ENCODE data around the gene ERGIC1.

The ERGIC1 gene

DNA sequence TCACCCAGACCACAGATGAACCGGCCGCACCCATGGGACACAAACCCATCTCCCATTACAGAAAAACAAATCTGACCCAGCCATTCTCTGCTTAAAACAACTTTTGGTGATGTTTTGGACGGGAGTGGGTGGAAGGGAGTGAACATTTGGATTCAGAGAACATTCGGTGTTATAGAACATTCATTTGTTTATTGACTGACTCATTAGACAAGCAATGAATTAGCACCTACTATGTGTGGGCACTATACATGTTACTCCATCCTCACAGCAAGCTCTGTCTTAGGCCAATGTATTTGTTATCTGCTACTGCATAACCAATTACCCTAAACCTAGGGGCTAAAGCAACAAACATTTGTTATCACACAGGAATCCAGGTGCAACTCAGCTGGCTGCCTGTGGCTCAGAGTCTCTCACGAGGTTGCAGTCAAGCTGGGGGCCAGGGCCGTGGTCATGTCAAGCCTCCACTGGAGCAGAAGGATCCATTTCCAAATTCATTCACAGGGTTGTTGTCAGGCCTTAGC is 5.1 kb upstream of the ERGIC1 start:
- no peak for DNase-seq (ENCODE audit: low spot score)

DNA sequence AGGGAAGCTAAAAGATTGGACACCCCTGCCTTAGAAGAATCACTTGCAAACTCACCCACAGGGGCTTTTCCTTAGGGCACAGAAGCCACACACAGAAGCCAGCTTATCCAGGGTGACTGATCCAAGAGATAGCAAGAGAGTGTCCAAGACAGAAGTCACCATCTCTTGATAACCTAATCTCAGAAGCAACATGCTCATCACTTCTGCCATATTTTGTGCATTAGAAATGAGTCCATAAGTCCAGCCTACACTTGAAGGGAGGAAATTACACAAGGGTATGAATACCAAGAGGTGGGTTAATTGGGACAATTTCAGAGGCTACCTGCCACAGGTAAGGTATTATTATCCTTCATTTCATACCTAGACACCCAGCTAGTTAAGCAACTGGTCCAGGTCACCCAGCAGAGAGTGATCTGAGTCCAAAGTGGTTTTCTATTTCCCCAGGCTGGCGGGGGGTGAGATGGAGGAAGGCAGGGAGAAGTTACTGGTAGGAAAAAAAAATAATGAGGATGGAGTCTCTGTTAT is 3.7 kb upstream of the ERGIC1 start:
- DNase-seq (ENCODE audit: low spot score) = no peak

DNA sequence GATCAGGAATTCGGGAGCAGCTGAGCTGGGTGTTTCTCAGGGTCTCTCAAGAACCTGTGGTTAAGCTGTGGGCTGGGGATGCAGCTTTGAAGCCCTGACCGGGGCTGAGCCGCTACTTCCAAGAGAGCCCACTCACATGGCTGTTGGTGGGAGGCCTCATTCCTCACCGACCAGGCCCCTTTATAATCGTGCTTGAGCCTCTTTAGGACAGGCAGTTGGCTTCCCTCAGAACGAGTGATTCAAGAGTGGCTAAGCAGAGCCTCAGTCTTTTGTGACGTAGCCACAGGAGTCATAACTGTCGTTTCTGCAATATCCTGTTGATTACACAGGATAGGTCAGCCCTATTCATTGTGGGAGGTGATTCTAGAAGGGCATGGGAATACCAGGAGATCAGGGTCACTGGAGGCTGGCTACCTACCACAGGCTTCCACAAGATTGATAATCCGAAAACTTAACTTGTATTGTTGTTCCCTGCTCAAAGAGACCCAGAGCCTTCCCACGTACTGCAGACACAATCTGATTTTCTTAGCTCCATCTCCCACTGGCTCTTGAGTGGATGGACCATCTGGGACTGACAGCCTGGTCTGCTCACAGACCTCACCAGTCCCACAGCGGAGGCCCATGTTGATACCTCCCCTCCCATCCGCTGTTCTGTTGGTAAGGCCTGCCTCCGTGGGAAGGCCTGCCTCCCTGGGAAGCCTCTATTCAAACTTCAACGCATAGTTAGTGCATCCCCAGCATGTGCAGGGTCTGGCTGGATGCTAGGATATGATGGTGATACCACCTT is 3.0 kb upstream of the ERGIC1 start:
- DNase-seq (ENCODE audit: low spot score) = no peak

DNA sequence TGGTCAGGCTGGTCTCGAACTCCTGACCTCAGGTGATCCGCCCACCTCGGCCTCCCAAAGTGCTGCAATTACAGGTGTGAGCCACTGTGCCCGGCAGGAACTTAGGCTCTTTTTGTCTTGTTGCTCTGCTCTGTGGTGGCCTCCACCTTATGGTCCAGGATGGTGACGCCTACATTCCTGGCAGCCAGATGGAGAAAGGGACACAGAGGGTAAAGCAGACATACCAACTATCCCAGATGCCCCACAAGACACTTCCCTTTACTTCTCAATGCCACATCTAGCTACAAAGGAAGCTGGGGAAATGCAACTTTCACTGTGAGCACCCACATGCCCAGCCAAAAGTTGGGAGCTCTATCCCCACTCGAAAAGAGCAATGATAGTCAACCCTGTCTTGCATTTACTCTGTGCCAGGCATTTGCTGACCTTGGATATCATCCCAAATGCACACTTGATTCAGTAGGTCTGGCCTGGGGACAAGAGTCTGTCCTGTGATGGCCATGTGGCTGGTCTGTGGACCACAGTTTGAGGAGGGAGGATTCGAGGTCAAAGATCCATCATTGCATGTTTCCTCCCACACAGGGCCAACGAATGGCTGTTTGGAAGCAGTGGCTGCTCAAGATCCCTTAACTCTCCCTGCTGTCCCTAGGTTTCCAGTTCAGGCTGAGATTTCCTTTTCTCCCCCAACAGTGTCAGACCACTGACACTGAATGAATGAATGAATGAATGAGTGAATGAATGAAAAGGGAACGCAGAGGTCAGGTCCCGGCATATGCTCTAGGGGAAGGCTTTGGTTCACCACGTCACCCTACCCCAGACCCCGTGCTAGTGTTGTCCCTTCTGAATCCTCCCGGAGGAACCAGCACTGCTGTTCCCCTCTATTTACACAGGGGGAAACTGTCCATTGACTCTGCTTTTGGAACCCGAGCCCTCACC is 1.4 kb upstream of the ERGIC1 start:
- DNase-seq (ENCODE audit: low spot score) = no peak

DNA sequence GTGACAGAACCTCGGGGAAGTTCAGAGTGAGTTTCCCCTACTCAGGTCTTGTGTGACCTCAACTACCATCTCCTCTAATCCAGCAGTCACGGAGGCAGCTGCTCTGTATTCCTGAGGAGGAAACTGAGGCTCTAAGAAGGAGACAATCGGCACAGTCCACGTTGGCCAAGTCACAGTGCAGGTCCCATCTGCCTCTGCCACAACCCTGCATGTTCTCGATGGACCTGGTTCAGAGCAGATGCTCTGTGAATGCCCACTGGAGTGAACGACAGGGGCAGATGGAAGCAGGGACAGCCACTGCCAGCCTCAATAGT is 722 bp upstream of the ERGIC1 start:
- DNase-seq (ENCODE audit: low spot score) = no peak

DNA sequence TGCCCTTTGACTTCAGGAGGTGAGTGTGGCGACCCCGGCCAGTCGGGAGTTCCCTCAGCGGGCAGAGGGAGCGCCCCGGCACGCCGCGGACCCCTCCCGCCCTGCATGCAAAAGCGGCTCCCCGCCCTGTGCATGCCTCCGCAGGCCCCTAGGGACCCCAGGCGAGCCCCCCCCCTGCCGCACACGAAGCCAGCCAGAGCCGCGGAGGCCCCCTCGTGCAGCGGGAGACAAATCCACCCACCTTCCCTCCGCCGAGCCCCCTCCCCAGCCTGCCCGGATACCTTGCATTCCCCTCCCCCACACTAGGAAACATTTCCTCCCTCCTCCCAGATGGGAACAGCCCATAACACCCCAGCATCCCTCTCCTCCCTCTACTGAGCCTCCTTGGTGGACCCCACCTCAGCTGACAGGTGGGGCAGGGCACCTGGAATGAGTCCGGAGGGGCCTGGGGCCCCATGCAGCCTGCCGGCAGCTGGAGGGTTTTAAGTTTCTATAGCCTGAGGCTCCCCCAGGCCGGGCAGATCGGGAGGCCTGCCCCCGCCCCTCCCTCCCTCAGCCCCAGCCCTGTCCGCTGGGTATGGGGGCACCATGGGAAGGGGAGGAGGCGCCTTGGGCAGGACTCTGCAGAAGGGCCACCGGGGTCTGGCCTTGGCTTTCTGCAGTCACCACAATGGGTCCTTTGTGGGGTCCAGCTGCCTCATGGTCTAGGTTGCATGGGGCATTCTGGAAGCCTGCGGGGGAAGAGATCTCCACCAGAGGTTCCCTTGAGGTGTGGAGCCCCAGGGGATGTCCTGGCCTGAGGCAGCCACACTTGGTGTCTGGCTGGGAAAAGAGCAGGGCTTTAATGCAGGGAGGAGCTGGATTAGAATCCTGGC is 601 bp downstream of the ERGIC1 start:
- peak; percentile 31 for DNase-seq (ENCODE audit: low spot score)

DNA sequence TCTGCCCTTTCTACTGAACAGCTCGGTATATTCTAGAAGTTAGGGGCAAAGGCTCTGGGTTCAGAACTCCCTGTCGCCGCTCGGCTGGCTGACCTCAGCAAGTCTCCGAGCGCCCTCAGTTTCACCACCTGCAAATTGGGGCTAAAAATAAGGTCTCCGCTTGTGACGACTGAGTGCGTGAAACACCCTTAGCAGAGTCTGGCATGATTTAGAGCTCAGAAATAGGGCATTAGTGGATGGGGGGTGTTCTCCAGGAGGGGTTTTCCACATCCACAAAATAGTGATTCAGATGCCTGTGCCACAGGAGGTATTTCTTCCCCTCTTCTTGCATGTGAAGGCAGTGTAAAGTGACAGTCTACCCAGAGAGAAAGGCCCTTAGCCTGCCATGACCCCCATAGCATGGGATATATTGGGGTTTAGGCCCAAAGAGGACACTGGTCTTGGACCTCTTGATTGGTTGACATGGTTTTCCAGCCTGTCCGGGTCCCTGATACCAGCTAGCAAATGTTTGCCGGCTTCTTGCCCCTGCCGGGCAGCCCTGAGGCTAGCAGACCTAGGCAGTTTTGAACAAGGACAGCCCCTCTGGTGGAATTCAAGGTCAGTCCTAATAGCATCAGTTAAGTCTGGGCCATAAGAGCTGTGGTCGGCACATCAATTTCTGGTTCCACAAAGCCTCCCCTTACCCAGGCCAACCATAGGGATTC is 1.4 kb downstream of the ERGIC1 start:
- DNase-seq (ENCODE audit: low spot score) = no peak

DNA sequence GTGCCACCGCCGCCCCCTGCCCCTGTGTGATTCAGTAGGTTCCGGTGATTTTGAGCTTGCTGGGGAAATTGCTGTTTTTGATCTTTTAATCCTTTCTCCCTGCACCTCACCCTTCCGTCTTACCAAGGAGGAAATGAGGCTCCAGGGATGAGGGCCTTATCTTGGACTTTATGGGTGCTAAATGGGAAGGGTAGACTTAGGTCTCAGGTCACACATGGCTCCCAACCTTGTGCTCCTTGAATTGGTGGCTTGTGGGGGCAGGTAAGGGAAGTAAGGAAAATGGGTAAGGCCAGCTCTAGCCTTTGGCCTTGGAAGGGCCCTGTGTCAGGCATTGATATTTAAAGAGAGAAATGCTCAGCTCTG is 1.9 kb downstream of the ERGIC1 start:
- no peak for DNase-seq (ENCODE audit: low spot score)

DNA sequence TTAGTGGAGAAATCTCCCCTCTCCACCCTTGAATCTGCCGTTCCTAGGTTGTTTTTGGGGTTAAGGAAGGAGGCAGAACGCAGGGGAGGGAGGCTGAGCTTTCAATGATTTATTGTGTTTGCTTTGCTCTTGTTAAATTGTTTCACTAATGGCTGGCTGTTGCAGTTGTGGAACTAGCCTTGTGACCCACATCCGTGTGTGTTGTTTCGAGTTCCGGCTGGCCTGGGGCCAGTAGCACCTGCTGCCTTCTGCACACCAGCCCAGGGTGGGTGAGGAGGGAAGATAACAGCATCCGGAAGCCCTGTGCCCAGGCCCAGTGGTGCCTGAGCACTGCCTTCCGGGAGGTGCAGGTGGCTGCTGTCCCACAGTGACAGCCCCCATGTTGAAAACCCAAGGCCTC is 3.6 kb downstream of the ERGIC1 start:
- no peak for DNase-seq (ENCODE audit: low spot score)

DNA sequence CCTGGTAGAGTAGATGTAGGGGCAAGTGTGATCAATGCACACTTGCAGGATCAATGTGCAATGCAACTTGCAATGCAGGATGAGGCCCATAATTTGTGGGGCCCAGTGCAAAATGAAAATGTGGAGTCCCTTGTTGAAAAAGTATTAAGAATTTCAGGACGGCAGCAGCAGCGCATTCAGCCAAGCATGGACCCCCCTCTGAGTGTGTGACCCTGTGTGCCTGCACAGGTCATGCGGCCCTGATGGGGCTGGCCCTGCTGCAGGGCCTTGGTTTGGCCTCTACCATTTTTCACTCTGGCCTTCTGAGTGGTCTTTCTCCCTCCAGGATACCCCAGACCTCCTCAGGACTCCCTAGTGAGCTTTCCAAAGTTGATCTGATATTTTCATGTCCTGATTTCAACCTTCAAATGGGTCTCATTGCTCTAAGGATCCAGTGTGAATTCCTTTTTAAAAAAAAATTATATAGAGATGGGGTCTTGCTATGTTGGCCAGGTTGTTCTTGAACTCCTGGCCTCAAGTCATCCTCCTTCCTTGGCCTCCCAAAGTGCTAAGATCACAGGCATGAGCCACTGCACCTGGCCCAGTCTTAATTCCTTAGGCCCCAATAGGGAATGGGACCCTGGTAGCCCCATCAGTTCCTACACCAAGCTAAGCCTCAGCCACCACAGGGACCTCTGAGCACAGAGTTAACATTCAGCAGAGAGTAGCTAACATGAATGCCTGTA is 4.3 kb downstream of the ERGIC1 start:
- no peak for DNase-seq (ENCODE audit: low spot score)

DNA sequence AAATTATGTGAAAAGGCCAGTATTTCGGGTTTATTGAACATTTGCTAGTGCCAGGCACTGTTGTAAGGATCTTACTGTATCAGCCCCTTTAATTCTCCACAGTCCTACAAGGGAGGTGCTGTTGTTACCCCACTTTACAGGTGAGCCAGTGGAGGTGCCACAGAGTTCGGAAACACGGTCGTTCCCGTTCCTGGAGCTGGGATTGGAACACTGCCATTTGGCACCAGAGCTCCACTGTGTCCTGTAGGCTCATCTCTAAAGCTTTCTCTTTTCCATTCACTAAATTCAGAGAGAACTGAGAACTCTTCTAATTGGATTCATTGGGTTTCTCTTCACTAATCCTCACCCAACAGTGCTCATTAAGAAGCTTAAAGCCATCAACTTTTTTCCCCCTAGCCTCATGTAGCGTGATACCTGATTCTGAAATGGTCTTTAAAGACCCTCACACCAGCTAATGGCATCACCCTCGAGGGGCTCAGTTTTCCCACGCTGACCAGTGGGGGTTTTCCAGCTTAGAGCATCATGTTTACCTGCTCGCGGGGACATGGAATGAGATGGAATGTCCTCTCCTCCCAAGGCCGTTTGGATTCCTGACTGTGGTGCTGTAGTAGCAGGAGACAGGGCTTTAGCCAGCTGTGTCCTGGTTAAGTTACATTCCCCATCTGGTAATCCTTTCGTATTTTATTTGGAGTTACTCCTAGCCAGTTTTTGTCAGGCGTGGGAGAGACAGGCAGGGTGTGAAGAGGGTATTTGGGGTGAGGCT is 5.8 kb downstream of the ERGIC1 start:
- no peak for DNase-seq (ENCODE audit: low spot score)

DNA sequence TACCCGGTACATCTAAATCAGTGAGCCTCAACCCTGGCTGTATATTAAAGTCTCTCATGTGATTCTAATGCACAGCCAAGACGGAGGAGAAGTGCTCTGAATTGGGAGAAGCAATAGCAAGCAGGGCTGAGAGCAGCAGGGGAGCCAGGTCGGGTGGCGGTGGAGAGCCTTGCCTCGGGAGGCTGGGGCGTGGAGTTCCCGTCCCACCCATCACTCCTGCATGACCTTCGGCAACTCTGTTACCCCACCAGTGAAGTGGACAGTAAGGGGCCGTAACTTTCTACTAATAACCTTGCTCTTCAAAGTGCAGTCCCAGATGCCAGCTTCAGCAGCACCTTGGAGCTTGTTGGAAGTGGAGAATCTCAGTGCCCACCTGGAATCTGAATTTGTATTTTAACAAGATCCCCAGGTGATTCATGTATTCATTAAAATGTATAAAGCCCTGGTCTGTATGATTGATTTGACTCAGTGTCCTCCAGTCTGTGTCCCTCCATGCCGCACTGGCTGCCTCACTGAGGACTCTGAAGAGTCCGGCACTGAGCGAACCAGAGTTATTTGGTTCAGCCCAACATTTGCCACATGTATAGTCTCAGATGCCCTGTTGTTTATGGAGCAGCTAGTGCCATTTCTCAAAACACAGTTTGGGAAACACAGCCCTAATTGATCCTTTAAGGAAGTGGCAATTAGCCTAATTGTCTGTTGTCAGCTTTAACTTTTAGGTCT is 6.5 kb downstream of the ERGIC1 start:
- DNase-seq (ENCODE audit: low spot score) = no peak

DNA sequence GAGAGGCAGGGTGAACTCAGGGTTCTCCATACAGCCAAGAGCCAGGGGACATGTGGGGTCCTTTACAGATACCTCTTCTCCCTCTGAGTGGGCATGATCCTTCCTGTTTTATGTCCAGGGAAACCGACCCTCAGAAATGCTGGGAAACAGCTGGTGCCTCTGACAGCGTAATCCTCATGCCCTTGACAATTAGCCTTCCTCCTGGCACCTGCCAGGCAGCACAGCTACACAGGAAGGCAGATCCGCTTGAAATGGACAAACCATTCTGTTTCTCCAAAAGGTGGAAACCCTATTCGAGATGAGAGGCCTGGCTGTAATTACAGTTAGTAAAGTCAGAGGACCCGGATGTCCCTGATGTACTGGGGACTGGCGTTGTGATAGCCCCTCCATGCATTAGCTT is 7.2 kb downstream of the ERGIC1 start:
- no peak for DNase-seq (ENCODE audit: low spot score)

DNA sequence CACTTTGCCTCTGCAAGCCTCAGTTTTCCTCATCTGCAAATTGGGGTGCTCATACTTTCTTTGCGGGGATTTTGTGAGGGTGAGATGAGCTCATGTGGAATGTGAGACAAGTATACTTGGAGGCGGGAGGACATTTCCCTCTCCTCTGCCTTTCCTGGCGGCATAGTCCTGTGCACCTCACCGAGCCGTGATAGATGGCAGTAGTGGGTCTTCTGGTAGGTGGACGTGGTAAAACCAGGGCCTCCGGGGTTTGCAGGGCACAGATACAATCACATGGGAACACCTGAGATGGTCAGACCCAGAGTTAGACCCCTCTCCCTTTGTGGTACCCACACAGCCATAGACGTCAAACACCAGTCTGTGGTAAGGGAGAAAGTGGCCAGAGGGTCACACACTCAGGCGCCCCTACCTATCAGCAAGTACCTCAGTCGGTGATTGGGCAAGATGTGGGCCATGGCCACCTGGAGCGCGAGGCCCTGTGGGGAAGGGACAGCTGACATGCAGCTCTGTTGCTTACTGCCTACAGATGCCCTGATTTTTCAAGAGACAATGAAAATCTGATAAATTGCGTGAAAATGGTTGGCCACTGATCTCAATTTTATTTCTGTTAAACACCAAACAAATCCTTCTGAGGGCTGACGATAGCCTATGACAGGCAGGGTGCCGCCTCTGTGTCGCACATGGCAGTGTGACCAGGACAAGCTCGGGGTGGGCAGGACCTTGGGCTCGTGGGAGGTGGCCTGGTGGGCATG is 9.9 kb downstream of the ERGIC1 start:
- DNase-seq (ENCODE audit: low spot score) = no peak

DNA sequence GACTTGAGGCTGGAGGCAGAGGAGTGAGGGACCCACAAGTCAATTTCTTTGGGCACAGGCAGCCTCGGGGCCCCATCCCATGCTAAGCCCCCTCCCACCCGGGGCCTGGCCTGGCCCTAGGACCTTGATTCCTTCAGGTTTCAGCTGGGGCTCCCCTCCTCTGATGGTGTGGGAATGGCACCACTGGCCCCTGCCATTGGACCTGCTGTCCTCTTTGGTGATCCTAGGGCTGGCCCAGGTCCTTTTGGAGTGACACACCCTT is 10.5 kb downstream of the ERGIC1 start:
- no peak for DNase-seq (ENCODE audit: low spot score)

DNA sequence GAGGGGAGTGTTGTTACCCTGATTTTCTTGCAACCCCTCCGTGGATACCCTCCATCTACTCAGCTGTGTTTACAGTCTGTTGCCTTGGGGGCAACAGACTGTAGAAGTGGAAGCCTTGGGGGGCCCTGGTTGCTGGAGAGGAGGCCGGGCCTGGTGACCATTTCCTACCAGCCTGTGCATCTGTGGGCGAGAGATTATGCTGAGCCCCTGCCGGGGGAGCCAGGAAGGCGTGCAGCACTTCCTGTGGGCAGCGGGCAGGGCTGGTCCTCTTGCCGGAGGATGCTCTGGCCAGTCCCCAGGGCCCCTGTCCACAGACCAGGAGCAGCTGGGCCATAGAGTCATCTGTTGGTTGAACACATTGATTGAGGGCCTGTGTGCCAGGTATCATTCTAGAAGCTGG is 11.1 kb downstream of the ERGIC1 start:
- DNase-seq (ENCODE audit: low spot score) = no peak

DNA sequence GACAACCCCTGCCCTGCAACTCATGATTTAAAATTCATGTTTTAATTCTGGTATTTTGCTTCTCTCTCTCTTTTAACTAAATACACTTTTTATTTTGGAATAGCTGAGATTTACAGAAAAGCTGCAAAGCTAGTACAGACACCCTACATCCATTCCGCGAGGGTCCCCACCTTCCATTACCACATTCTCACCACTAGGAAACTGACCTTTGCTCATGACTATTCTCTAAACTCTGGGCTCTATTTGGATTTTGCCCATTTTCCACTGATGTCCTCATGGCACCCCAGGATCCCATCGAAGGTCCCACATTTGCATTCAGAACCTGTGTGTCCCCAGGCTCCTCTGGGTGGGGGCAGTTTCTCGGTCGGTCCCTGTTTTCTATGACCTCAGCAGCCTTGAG is 11.5 kb downstream of the ERGIC1 start:
- DNase-seq (ENCODE audit: low spot score) = no peak

DNA sequence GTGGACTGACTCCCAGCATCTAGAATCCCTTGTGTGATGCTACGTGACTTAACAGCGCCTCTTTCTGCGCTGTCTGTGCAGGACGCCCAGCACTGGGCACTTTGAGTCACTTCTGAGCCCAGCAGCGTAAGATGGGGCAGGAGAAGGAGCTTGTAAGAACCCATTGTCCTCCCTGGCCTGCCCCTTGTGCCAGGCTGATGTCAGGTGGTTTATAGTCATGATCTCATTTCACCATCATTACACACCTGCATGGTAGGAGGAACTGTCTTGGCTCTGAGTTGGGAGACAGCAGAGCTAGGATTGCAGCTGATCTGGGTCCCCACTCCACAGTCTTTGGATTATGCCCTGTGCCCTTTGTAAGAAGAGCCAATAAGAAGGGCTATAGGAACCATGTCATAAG is 12.2 kb downstream of the ERGIC1 start:
- DNase-seq (ENCODE audit: low spot score) = no peak

DNA sequence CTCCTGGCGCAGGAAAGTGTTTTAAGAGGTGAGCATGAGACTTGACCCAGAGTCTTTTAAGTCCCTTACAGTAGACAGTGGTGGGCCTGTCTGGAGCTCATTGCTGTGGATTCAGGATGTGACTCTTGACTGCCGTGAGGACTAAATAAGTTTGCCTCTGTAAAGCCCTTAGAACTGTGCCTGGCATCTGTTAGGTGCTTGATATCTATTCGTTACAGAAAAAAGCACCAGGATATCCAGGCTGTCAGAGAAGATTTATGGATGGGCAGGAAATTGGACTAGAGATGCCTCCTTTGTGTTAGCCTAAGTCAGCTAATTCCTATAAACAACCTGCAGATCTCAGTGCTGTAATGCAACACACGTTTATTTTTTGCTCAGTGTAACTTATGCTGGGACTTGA is 12.6 kb downstream of the ERGIC1 start:
- DNase-seq (ENCODE audit: low spot score) = no peak
